Measurements from ENCODE around the gene KCTD1. TPM values are rescaled to one million over a fixed set of nuclear protein-coding genes. Genes with fewer than 3 reads are reported as not detected.

KCTD1 gene
- total and polyA plus RNA-seq, 2 of the 4 experiments (the other 2 are of a cell fraction) = 5.0 to 5.8 TPM

DNA sequence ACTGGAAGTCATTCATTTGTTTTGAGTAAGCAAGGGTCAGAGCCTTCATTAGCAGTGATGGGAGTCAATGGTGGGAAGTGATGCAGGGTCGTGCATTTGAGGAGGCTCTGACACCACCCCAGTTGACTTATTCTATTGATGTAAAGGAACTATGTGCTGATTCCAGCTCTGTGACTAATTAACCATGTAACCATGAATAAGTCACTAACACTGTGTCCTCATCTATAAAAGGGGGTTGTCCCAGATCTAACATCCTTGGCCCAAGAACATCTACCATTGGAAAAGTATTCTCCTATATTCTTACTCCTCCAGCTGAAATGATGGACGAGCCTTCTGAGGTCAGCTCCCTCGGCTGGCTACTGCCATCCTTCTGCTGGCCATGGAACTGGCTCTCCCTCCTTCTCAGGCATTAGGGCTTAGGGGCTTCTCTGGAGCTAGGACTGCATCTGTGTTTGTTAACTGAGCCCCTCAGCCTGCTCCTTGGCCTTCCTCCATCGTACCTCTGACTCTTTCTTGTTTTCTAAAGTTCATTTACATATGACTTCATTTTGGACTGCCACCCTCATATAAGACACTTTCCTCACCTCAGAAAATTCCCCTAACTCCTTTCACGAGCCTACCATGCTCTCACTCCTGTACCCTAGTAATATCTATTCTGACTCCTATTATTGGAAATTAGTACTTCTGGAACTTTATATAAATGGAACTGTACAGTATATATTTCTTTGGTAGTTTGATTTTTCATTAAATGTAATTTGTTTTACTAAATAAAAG lies 115.5 kb downstream of the KCTD1 start:
- H4K8ac ChIP-seq (ENCODE audit: low read depth in 2 of 2, low read length in 2 of 2) = no peak overlapping the region
- H2AK9ac ChIP-seq (replicated peaks; ENCODE audit: low read depth, low read length, poor library complexity) = no peak overlapping the region
- no peak overlapping the region for H2AK5ac ChIP-seq (ENCODE audit: low read depth, low read length)
- H4K91ac ChIP-seq (ENCODE audit: insufficient read depth, low read depth, low read length) = no peak overlapping the region
- no peak overlapping the region for H3K14ac ChIP-seq (replicated peaks; ENCODE audit: low read depth, low read length)
- intact Hi-C loops (cut with micrococcal nuclease) = no loop called here
- ATAC-seq (ENCODE audit: low read depth) (no peak), DNase-seq (no peak)
- H2AFZ ChIP-seq (replicated peaks; ENCODE audit: low read length, poor library complexity) = no peak overlapping the region
- no peak overlapping the region for H3K27ac ChIP-seq (ENCODE audit: insufficient read depth, low read length)
- H3K9me3 ChIP-seq (ENCODE audit: control insufficient read depth, insufficient read depth, low read length) = no peaks in the 10 kb centered on the region
- ChIA-PET CTCF (no interaction called here), POLR2A (ENCODE audit: unreplicated experiment) (no interaction called here)
- H3K9ac ChIP-seq (ENCODE audit: low read depth, low read length) = no peak overlapping the region
- H2BK15ac ChIP-seq (ENCODE audit: low read depth, low read length) = no peak overlapping the region
- no peak overlapping the region for H3K23ac ChIP-seq (ENCODE audit: low read depth, low read length)
- H4K20me1 ChIP-seq (ENCODE audit: insufficient read depth, low read length) = no peaks in the 10 kb centered on the region
- no peak overlapping the region for H4K5ac ChIP-seq (ENCODE audit: low read depth, low read length)
- H3K27me3 ChIP-seq (ENCODE audit: control insufficient read depth, insufficient read depth, low read length) = no peaks in the 10 kb centered on the region; the same call in 1 of the 2 replicates
- no TSS peak for BruUV-seq (replicated peaks)
- no peaks in the 10 kb centered on the region for H3K79me1 ChIP-seq (ENCODE audit: low read depth in 1 of 2, low read length in 2 of 2)
- peaks cover 3% of the 10 kb centered on the region; the same call in 1 of the 2 replicates for H3K9me1 ChIP-seq (ENCODE audit: insufficient read depth, low read length)
- H2BK20ac ChIP-seq (ENCODE audit: low read depth, low read length) = no peak overlapping the region
- no peak overlapping the region for H2BK120ac ChIP-seq (ENCODE audit: low read depth, low read length)
- no peak overlapping the region for H2BK5ac ChIP-seq (ENCODE audit: low read depth, low read length, poor library complexity, severe bottlenecking)
- no peak for TF ChIP-seq NFE2L2 (IDR thresholded peaks at IDR 0.05; ENCODE audit: low read depth, low read length)
- no peak for TF ChIP-seq MXI1 (IDR thresholded peaks at IDR 0.05; ENCODE audit: borderline replicate concordance, low read depth, low read length)
- TF ChIP-seq RCOR1 (IDR thresholded peaks at IDR 0.05; ENCODE audit: insufficient replicate concordance, low read length) = no peak
- TF ChIP-seq MAFK (IDR thresholded peaks at IDR 0.05; ENCODE audit: low read depth, low read length) = no peak
- TF ChIP-seq CHD1 (IDR thresholded peaks at IDR 0.05; ENCODE audit: low read depth, low read length) = no peak
- no peak for TF ChIP-seq CEBPB (IDR thresholded peaks at IDR 0.05; ENCODE audit: low read depth, low read length)
- no peak for TF ChIP-seq USF2 (IDR thresholded peaks at IDR 0.05; ENCODE audit: low read depth, low read length)
- TF ChIP-seq POLR2A (IDR thresholded peaks at IDR 0.05; ENCODE audit: low read depth, low read length) = no peak
- no peak for TF ChIP-seq RFX5 (IDR thresholded peaks at IDR 0.05; ENCODE audit: low read depth, low read length)
- TF ChIP-seq BHLHE40 (IDR thresholded peaks at IDR 0.05; ENCODE audit: low read depth, low read length) = no peak
- TF ChIP-seq SMC3 (IDR thresholded peaks at IDR 0.05; ENCODE audit: low read depth, low read length) = no peak
- TF ChIP-seq, protein P1, sequence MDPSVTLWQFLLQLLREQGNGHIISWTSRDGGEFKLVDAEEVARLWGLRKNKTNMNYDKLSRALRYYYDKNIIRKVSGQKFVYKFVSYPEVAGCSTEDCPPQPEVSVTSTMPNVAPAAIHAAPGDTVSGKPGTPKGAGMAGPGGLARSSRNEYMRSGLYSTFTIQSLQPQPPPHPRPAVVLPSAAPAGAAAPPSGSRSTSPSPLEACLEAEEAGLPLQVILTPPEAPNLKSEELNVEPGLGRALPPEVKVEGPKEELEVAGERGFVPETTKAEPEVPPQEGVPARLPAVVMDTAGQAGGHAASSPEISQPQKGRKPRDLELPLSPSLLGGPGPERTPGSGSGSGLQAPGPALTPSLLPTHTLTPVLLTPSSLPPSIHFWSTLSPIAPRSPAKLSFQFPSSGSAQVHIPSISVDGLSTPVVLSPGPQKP (IDR thresholded peaks at IDR 0.05; ENCODE audit: borderline replicate concordance, low read depth, low read length) = no peak
- TF ChIP-seq MAZ (IDR thresholded peaks at IDR 0.05; ENCODE audit: borderline replicate concordance, low read depth, low read length) = no peak
- no peak for TF ChIP-seq CTCF (conservative IDR thresholded peaks at IDR 0.05; ENCODE audit: low read depth, low read length)
- TF ChIP-seq FOS (IDR thresholded peaks at IDR 0.05; ENCODE audit: low read depth, low read length) = no peak
- TF ChIP-seq RAD21 (IDR thresholded peaks at IDR 0.05; ENCODE audit: low read length) = no peak
- dilution Hi-C loops (cut with HindIII; ENCODE audit: low sequenced_read_pairs, unreplicated experiment) = no loop called here
- H3K4me3 ChIP-seq (ENCODE audit: insufficient read depth, low read depth, low read length) = no peak overlapping the region
- H3K56ac ChIP-seq (ENCODE audit: extremely low read depth, insufficient read depth, low read length) = no peak overlapping the region
- in situ Hi-C loops (cut with MboI; ENCODE audit: low sequenced_read_pairs) = no loop called here
- peaks cover 9% of the 10 kb centered on the region; the same call in 1 of the 2 replicates for H3K4me1 ChIP-seq (ENCODE audit: control insufficient read depth, insufficient read depth, low read length)
- H3K4me2 ChIP-seq (ENCODE audit: low read depth, low read length) = no peak overlapping the region
- 78% methylated on average over 3 of the region's 5 CpGs; no CpG with 5 or more reads in 1 of the 2 experiments for WGBS, 2 experiments (ENCODE audit: extremely low coverage in 2 of 2, insufficient read length in 1 of 2)
- no peak overlapping the region for H3K4ac ChIP-seq (ENCODE audit: low read depth, low read length)
- H3K18ac ChIP-seq (ENCODE audit: low read depth, low read length) = no peak overlapping the region
- no peaks in the 10 kb centered on the region for H3K36me3 ChIP-seq (ENCODE audit: control insufficient read depth, insufficient read depth, low read length)
